ENCODE data around the gene IMPG2.

IMPG2 gene

DNA sequence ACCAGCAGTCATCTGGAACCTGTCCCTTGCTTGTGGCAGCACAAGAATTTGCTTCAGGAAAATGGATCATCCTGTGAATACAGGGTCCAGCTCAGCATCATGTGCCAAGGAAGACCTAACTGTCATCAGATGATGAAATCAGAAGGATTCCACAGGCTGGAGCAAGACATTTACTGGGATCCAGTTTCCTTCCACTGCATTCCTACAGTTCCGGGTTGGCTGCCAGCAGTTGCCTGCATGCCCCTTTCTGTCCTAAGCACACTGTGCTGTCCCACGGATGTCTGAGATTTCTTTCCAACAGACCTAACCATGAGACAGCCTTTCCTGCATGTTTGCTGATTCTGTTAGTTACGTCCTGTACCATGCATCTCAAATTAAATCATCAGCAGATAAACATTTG is 140.7 kb downstream of the IMPG2 start:
- no peak for DNase-seq

GRCh38 chr3:101177577-101177976 is 142.8 kb downstream of the IMPG2 start:
- no peak for DNase-seq
